Activated naive CD4-positive, alpha-beta T cell treated with Interleukin-2 at 50 U/mL for 16 hours (primary cell): ENCODE measurements around the gene IGFL1.
"Not testable (repeated sequence)": the region's sequence is repeated elsewhere in the genome, so short reads cannot be mapped to it uniquely, and the experiment has no call there.

Experiments used
- DNase-seq: peaks from one replicate; pipeline ENCODE4 v3.0.0-alpha.2; 2020

The IGFL1 gene

DNA sequence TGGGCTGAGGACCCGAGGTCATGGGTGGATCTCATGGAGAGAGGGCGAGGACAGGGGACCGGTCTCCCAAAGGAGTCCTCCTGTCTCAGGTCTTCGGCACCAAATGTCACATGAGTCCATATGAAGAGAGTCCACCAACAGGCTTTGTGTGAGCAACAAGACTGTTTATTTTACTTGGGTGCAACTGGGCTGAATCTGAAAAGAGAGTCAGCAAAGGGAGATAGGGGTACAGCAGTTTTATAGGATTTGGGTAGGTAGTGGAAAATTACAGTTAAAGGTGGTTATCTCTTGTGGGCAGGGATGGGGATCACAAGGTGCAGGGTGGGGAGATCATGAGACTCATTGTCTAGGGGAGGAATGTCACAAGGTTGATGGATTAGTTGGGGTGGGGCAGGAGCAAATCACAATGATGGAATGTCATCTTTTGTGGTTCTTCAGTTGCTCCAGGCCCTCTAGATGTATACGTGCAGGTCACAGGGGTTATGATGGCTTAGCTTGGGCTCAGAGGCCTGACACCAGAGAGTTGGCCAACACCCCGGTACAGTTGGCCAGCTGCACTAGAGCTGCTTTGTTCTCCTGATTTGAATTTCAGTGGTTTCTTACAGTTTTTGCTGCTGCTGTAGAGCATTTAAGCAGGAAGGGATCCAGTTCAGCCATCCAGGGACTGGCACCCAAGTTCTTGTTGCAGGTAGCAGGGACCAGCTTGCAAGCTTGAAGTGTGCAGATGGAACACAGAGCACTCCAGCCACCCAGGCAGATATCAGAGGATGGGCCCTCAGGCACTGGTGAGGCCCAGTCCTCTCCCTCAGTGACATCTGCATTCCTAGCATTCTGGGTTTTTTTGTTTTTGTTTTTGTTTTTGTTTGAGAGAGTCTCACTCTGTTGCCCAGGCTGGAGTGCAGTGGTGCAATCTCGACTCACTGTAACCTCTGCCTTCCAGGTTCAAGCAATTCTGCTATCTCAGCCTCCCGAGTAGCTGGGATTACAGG lies 26.4 kb upstream of the IGFL1 start:
- DNase-seq, result no peak

DNA sequence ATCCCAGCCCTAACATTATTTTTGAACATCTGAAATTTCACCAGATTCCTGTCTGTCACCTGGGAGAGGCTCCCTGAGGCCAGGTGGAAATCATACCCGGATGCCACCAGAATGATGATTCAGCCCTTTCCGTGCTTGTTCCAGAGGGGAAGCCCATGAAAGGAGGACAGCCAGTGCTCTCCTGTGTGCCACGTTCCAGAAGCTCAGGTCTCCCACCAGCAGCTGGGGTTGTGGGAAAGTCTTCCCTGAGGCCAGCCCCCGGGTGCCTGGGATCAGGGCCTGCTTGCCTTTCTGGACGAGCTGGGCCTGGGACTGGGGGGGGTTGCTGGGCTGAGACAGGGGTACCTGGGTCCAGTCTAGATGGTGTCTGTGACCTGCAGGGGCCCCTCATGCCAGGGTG lies 25.5 kb upstream of the IGFL1 start:
- no peak for DNase-seq

DNA sequence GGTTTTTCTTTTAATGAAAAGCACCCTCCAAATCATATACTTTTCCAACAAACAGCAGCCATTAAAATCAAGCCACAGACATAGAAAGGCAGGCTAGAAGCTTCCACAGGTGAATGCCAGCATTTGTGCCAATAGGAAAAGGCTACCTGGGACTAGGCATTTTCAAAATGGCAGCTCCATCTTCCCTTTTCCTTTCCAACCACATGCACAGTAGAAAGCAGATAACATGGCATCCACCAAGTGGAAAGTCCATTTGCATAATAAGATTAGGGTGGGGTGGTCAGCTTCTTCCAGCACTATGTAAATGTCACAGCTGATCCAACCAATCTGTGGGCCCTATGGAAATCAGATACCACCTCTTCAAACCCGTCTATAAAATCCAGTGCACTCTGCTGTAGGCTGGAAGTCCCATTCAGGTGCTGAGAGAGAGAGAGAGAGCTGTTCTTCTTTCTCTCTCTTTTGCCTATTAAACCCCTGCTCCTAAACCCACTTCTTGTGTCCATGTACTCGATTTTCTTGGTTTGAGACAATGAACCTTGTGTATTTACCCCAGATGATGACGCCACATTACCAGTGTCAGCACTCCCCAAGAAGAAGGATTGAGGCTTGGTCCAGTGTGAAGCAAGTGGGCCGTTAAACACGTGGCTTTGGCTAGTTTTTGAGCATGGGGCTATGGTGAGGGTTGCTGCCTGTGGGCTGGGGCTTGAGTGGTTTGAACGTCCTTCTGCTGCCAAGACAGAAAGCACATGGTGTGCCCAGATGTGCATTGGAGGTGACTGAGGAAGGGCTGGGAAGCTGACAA lies 24.2 kb upstream of the IGFL1 start:
- no peak for DNase-seq

DNA sequence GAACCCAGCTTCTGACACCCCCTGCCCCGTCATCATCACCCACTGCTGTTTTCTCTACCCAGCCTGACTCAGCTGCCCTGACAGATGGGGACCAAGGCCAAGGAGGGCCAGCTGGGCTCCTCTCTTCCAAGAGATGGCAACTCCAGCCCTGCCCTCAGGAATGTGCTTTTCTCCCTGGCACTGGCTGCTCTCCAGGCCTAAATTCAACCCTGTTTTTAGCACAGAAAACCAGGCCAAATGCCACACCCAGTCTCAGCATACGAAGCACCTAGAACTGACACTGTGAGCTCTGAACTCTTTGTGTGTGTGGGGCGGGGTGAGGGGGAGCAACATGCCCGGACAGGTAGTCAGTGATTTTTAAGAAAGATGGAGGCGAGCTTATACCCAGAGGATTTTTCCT lies 23.4 kb upstream of the IGFL1 start:
- DNase-seq, result no peak

DNA sequence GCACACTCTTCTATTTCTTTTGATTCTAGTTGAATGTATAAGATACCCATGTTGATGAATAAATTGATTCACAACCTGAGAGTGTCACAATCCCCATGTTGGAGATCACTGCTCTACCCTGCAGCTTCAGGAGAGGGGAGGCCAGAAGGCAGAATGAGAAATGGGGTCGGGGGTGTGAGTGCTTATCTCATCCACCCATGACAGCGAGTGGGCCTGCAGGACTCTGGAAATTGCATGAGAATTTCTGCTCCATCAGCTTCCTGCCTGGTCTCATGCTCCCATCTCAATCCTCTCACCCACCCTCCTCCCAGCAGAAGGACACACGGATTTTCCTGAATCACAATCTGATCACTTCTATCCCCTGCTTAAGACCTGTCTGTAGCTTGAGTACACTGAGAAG lies 22.9 kb upstream of the IGFL1 start:
- DNase-seq, result no peak

DNA sequence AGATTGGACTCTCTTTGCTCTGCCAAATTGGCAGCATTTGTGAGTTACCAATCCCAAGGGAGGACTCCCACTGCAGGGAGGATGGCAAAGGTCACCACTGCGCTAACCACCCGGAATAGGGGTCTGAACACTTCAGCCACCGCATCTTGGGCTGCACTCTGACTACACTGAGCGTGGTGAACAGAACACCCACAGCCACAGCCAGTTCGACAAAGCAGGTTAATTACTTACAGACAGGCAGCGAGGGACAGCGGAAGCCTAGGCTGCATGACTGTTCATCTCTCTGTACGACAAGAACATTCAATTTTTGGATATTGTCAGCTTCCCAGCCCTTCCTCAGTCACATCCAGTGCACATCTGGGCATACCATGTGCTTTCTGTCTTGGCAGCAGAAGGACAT lies 21.7 kb upstream of the IGFL1 start:
- not testable (repeated sequence) for DNase-seq

DNA sequence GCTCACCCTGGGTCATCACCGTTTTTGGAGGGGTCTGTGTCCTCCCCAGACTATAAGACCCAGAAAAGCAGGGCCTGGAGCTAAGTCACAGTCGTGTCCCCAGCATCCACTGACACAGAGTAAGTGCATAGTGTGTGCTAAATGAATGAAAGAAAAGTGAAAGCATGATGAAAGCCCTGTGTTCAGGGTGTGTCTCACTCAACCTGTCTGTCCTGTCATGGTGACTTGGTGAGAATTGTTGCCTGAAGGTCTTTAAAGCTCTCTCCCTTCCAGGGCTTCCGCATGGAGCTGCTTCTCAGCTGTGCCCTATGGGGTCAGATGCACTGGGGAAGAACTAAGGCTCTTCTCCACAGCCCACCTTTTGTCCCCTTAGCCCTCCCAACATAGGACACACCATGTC lies 20.5 kb upstream of the IGFL1 start:
- no peak for DNase-seq

DNA sequence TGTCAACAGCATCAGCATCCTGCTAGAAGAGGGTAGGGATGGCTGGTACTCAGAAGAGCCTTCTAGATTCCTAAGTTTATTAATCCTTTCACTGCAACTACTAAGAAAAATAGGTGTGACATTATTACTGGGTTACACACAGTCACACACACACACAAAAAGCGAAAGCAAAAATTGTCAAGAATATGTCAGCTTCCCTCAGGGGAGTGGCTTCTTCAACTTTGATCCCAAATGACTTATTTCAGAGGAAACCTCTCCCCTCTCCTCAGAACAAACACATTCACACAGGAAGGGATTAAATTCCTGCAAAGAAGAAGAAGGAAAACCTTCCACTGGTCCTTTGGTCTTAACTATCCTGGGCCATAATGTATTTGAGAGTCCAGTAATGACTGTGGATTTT lies 20.1 kb upstream of the IGFL1 start:
- no peak for DNase-seq

DNA sequence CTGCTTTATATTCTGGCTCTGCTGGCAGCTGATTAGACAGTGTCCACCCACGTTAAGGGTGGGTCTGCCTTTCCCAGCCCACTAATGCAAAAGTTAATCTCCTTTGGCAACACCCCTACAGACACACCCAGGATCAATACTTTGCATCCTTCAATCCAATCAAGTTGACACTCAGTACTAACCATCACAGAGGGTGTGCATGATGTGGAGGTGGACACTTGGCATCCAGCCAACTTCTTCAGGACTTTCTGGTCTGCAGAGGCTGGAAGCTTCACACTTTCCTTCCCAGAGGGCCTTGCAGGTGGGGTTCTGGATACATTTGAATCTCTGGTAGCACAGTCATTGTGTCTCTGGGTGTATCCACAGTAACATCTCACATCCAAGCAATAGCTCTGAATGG lies 18.9 kb upstream of the IGFL1 start:
- DNase-seq, result no peak

DNA sequence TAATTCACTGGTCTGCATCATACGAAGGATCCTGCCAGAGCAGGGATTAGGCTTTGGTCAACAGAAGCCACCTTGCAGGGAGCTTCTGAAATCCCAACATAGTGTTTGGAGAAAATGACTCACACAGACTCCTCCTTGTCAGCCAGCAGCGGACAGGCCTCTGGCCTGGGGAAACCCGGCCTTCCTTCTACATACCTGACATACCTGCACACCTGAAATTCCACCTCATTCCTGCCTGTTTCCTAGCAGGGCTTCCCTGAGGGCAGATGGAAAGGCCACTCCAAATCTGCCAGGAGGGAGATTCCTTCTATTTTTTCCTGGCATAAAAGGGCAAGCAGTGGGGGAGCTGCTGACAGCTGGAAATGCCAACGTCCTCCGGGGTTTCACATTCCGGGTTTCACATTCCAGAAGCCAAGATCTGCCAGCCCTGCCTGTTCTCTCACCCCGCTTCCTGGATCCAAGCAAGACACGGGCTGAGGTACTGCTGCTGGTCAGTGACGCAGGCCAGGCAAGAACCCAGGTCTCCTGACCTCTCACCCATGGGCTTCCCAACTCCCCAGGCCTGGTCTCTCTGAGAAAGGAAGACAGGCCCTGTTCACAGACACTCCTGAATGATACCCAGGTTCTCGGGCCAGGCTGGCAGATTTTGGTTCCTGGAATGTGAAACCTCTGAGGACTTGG lies 18.2 kb upstream of the IGFL1 start:
- DNase-seq, result no peak

DNA sequence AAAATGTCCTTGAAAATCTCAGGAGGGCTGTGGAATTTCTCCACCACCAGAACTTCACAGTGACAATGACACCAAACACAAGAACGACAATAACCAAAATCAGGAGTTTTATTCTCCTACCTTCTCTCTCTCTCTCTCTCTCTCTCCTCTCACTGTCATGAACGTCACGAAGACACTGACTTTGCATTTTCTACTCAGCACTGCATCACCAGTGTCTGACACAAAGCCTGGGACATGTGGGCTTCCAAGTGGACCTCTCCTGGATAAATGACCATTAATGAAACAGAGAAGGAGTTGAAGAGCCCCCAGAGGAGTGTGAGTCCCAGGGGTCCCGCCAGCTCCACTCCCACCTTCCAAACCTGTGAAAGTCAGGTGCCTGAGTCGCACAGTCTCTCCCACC lies 16.9 kb upstream of the IGFL1 start:
- not testable (repeated sequence) for DNase-seq

DNA sequence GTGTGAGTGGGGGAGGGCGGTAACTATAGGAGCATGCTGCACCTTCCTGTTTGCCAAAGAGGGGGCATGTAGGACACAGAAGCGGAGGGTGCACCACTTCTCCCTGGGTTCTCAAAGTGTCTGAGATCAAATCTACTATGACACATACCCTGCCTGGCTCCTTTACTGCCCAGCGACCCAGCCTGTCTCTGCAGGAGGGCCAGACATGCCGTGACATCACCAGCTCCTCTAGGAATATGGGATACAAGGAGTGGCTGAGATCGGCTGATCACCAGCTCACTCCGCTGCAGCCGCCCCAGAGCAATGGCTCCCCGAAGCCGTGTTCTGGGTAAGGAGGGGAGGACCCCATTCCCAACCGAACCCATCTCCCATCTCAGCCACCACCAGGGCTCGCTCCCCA lies 16.4 kb upstream of the IGFL1 start:
- DNase-seq, result no peak

DNA sequence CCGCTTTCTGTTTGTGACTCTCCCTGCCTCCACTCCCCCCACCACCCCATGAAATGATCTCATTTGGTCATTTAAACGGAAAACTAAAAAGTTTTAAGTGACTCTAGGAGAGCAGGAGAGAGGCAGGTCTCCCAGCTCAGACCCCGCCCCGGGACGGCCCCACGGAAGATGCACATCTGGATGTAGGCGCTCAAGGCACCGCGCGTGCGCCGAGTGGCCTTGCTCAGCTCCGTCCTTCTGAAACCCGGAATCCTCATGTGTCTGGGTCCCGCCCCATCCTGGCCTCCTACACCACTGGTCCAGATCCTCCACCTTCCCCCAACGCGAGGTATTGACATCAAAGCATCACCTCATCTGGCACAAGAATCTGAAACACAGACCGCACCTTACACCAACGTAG lies 15.7 kb upstream of the IGFL1 start:
- DNase-seq, result no peak

DNA sequence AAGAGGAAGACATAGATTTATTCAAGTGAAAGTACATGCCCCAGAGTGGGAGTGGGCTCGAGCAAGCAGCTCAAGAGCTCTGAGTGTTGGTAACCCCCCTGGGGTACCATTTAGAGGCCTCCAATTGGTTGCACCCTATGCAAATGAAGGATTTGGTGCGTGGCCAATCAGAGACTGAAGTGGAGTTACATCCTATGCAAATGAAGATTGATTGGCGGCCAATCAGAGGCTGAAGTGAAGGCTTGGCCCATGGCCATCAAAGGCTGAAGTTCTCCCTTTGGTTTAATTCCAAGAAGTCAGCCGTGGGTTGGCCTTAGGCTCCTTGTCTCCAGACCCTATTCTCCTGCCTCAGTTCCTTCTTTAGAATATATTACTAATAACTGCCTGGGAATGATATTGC lies 12.9 kb upstream of the IGFL1 start:
- no peak for DNase-seq

DNA sequence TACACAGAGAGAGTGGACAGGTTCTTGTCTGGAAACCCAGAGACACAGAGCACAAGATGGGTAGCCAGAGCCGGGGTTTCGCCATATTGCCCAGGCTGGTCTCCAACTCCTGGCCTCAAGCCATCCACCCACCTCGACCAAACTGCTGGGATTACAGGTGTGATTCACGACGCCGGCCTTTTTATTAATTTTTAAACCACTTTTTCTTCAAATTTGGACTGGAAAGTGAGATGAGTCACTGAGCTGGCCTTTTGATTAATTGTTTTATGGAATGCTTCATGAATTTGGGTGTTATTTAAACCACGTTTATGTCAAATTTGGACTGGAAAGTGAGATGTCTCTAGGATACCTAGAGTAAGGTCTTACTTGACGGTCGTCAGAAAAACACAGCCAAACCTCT lies 12.1 kb upstream of the IGFL1 start:
- DNase-seq, result no peak

DNA sequence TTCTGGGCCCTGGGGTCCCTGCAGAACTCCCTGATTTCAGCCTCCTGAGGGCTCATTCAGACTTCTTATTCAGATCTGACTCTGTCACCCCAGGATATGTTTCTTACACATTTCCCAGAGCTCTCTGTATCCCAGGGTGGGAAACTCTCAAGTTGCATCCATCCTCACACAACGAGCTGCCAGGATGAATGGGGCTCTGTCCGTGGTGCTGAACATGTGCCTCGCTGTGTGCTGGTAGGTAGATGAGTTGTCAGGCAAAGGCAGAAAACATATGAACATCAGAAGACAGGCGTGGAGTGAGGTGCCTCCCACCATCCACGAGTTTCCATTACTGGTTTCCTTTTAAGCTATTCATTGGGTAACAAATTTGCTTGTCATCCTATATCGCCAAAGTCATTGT lies 11.4 kb upstream of the IGFL1 start:
- DNase-seq, result peak; percentile 24

DNA sequence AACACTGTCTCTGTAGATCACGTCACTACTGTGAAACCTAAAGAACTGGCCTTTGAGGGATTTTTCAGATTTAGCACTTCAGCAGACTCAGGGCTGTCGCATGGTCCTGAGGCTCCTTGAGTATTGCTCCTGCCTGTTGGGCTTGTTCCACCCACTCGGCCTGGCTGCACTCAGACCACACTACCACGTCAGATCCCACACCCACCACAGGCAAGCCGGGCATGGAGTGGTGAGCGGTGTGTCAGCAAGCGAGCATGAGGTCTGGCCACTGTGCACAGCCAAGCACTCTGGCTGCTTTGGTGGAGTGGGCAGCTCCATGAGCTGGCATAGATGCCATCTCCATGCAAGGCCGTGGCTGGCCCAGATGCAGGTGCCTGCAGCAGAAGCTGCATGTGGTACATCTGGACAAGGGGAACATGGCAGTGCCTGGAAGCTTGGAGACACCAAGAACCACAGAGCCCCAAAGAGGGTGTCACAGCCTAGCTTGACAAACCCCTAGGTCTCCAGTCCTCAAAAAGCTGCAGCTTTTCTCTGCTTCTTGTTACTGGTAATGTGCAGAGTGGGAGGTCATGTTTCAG lies 9.4 kb upstream of the IGFL1 start:
- DNase-seq, result no peak

DNA sequence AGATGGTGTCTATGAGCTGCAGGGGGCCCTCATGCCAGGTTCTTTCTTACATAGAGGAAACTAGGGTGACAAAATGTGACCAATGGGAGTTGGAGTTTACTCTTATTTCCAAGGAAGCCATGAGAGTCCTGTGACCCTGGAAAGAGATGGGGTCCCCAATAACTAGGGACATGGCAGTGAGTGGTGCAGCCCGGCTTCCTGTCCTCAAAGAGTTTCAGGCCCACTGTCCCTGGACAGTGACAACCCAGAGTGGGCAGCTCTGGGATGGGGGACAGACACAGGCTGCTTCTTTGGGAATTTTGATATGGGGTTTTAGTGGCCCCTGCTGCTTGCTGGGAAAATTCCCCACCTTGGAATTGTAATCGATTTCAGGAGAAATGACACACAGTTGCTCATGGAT lies 8.4 kb upstream of the IGFL1 start:
- DNase-seq, result no peak

DNA sequence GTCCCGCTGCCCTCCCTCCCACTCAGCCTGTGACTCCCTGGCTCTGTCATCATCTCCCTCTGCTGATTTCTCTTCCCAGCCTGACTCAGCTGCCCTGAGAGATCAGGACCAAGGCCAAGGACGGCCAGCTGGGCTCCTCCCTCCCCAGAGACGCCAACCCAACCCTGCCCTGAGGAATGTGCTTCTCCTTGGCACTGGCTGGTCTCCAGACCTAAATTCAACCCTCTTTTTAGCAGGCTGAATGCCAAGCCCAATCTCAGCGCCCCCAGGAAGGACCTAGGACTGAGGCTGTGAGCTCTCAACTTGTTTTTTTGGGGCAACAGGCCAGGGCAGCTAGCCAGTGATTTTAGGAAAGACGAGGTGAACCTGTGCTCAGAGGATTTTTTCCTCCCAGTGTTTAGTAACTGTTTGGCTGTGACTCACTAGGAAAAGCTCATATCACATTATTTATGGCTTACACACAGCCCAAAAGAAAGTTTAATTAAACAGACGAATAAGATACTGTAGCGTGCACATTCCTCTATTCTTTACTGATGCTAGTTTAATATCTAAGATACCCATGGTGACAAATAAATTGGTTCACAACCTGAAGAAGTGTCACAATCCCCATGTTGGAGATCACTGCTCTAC lies 7.4 kb upstream of the IGFL1 start:
- DNase-seq, result no peak

DNA sequence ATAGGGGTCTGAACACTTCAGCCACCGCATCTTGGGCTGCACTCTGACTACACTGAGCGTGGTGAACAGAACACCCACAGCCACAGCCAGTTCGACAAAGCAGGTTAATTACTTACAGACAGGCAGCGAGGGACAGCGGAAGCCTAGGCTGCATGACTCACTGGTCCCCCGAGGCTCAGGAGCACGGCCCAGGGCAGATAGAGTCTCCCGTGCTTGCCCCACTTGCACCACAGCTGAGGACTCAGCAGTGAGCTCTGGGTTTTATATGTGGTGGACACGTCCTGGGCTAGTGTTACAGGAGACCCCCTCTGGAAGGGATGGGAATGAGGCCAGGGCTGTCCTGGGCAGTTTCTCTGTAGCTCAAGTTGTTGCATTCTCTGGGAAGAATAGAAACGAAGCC lies 5.8 kb upstream of the IGFL1 start:
- DNase-seq, result not testable (repeated sequence)

DNA sequence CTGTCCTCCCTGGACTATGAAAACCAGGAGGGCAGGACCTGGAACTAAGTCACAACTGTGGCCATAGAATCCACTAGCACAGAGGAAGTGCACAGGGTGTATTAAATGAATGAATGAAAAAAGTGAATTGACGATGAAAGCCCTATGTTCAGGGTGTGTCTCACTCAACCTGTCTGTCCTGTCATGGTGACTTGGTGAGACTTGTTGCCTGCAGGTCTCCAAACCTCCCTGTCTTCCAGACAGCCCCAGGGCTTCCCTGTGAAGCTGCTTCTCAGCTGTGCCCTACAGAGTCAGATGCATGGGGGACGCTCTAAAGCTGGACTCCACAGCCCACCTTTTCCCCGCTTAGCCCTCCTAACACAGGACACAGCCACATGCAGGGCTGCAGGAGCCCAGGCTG lies 4.8 kb upstream of the IGFL1 start:
- DNase-seq, result no peak

DNA sequence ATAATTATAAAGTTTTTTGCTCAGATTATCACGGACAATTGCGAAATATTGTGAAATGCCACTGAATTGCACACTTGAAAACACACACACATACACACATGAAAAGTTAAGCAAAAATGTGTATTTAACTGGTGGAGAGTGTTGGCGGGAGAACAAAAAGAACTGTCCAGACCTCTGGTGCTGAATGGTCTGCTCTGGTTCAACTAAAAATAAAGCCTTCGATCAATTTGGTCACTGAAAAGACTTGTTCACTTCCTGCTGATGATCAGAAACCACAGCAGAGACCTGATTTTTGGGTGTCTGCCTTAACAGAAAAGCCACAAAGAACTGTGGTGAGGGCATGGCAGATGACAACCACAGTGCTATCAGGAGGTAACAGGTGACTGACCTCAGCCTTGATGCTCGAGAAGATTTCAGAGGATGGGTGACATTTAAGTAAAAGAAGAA lies 4.0 kb upstream of the IGFL1 start:
- no peak for DNase-seq
